Left lung (tissue), 10 donors: ENCODE data around the gene DEPDC7. TPM values are rescaled to one million over a fixed set of nuclear protein-coding genes. Genes with fewer than 3 reads are reported as not detected.

Source experiments
- ATAC-seq: fragments of 200-7000 bp; cut with Tn5 transposase; one replicate; pipeline ENCODE4 v1.9.1; 2020; ENCODE audit warnings: moderate library complexity
- DNase-seq, 4 donors: peaks; one replicate each; pipeline ENCODE4 v3.0.0-alpha.2; 2013 to 2020
- H3K27ac ChIP-seq, 2 donors: fragments of 200-600 bp; sonication (generic) in 1 of 2; one replicate each; pipeline versions ENCODE4 v1.5.0 to v1.8.0; 2020 to 2021
- H3K27me3 ChIP-seq, 2 donors: fragments of 200-600 bp; sonication (generic) in 1 of 2; one replicate each; pipeline versions ENCODE4 v1.5.0 to v1.8.0; 2020 to 2021
- H3K36me3 ChIP-seq, 2 donors: fragments of 200-600 bp; sonication (generic) in 1 of 2; one replicate each; pipeline versions ENCODE4 v1.5.0 to v1.8.0; 2020 to 2021
- H3K4me1 ChIP-seq, 2 donors: fragments of 200-600 bp; one replicate each; pipeline ENCODE4 v1.8.0; 2021
- H3K4me3 ChIP-seq, 2 donors: fragments of 200-600 bp; sonication (generic) in 1 of 2; one replicate each; pipeline versions ENCODE4 v1.5.0 to v1.8.0; 2020 to 2021; ENCODE audit warnings: mild to moderate bottlenecking in 1 of 2
- H3K9me3 ChIP-seq, 2 donors: fragments of 200-600 bp; sonication (generic) in 1 of 2; one replicate each; pipeline versions ENCODE4 v1.5.0 to v1.8.0; 2020 to 2021
- intact Hi-C, 2 donors: fragments of 100-400 bp; cut with DNase I; formaldehyde crosslinking; loops; one replicate each; pipeline versions ENCODE4 v1.11.2 to v1.14.2; 2022
- polyA plus RNA-seq, 6 donors: library from polyadenylated mRNA; unstranded; fragments of 120-200 nt; gene quantifications; one replicate each; pipeline ENCODE4 v1.2.1, GENCODE V29; 2013; ENCODE audit not compliant: insufficient read length in 6 of 6
- total RNA-seq, 2 donors: library from RNA; stranded (reverse); fragmentation: NEBNext Ultra II Directional; extraction: Animal tissue kit (Norgen Biotek cat#: 25700); gene quantifications; one replicate each; pipeline ENCODE4 v1.2.1, GENCODE V29; 2021
- TF ChIP-seq, protein P1 (sequence below), 2 donors: fragments of 200-600 bp; sonication (generic) in 1 of 2; IDR thresholded peaks; one replicate each; pipeline versions ENCODE4 v1.5.0 to v1.8.0; 2021; ENCODE audit warnings: antibody characterized with exemption in 2 of 2
- donor health status: DM: no; HTN: yes; CAD: no.
- donor health status: DM: no; HTN: no; CAD: no.

DEPDC7 gene
- total and polyA plus RNA-seq, 8 donors: 1.2 to 23.5 (median 18.5) TPM

DNA sequence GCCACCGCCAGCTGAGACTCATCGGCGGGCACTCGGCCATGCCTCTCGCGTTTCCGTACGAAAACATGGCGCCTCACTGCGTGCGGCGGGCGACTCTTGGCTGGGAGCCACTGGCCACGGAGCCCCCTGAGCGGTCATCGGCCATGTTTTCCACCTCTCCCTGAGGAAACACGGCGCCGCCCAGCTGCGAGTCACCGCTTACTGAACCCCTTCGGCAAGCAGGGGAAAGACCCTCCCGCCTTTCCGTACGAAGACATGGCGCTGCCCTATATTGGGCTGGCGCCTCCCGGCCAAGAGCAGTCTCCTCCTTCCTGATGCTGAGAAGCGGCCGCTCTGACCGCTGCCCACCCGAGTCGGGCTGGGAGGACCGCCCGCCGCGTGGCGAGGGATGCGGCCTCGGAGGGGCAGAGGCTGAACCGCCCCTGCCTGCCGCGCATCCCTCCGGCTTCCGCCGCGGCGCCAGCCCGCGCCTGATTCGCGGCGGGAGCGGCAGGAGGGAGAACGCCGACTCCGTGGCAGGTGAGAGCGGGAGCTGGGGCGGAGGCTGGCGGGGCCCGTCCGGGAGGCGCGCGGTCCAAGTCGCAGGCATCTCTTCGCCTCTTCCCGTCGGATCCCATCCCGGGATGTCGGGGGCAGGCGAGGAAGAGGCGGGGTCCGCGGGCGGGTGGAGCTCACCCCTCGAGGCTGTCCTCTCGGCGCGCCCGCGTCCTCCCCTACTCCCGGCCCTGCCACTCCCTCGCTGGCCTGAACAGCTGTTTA lies 23.8 kb downstream of the DEPDC7 start, which contains the start of gene TCP11L1:
TSS of gene TCP11L1 (plus strand) at position 299 of the 759 bp plus-strand sequence. CDS start 4,202 bp downstream, outside the sequence.
- H3K4me1 ChIP-seq: peaks cover 3 to 15% of the 10 kb centered on the region in 2 donors
- peak within 1 kb of the TSS; percentile 80 to 95 for H3K4me3 ChIP-seq
- DNase-seq: peak; percentile 94 to 97 (median 94)
- H3K27ac ChIP-seq: peak within 1 kb of the TSS; percentile 98
- no peaks in the 10 kb centered on the region for H3K9me3 ChIP-seq
- intact Hi-C loops: no loop called here
- ATAC-seq: peak; percentile 89
- H3K27me3 ChIP-seq: no peaks in the 10 kb centered on the region
- TF ChIP-seq, protein P1, sequence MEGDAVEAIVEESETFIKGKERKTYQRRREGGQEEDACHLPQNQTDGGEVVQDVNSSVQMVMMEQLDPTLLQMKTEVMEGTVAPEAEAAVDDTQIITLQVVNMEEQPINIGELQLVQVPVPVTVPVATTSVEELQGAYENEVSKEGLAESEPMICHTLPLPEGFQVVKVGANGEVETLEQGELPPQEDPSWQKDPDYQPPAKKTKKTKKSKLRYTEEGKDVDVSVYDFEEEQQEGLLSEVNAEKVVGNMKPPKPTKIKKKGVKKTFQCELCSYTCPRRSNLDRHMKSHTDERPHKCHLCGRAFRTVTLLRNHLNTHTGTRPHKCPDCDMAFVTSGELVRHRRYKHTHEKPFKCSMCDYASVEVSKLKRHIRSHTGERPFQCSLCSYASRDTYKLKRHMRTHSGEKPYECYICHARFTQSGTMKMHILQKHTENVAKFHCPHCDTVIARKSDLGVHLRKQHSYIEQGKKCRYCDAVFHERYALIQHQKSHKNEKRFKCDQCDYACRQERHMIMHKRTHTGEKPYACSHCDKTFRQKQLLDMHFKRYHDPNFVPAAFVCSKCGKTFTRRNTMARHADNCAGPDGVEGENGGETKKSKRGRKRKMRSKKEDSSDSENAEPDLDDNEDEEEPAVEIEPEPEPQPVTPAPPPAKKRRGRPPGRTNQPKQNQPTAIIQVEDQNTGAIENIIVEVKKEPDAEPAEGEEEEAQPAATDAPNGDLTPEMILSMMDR (IDR thresholded peaks at IDR 0.05): no peak
- H3K36me3 ChIP-seq: peaks cover 0 to 4% of the 10 kb centered on the region in 2 donors

- DNase-seq: peak in 1 of 4 donors; percentile 15
- intact Hi-C loops: no loop called here
- peak overlapping the region; percentile 98 for H3K27ac ChIP-seq
- peaks cover 0 to 12% of the 10 kb centered on the region in 2 donors for H3K36me3 ChIP-seq
- TF ChIP-seq, protein P1 (IDR thresholded peaks at IDR 0.05): no peak
- H3K9me3 ChIP-seq: no peaks in the 10 kb centered on the region
- ATAC-seq: no peak
- peak overlapping the region; percentile 80 to 95 for H3K4me3 ChIP-seq
- no peaks in the 10 kb centered on the region for H3K27me3 ChIP-seq
- peaks cover 3 to 15% of the 10 kb centered on the region in 2 donors for H3K4me1 ChIP-seq
Measured at GRCh38 chr11:33040033-33040861, 24.6 kb downstream of the DEPDC7 start.

- Histone ChIP-seq H3K27me3 (no peaks in the 10 kb centered on the region), H3K4me1 (peaks cover 3 to 15% of the 10 kb centered on the region in 2 donors), H3K27ac (no peak overlapping the region), H3K9me3 (no peaks in the 10 kb centered on the region), H3K4me3 (peak overlapping the region in 1 of 2 donors; percentile 95), H3K36me3 (peaks cover 0 to 18% of the 10 kb centered on the region in 2 donors)
- ATAC-seq (no peak), DNase-seq (no peak)
- intact Hi-C loops: no loop called here
- TF ChIP-seq, protein P1 (IDR thresholded peaks at IDR 0.05): no peak
Measured at GRCh38 chr11:33040862-33041453, 25.3 kb downstream of the DEPDC7 start.

GRCh38 chr11:33043221-33043830 lies 27.6 kb downstream of the DEPDC7 start:
- ATAC-seq (no peak), DNase-seq (no peak)
- H3K4me1 ChIP-seq: peaks cover 3 to 16% of the 10 kb centered on the region in 2 donors
- H3K9me3 ChIP-seq: no peaks in the 10 kb centered on the region
- TF ChIP-seq, protein P1 (IDR thresholded peaks at IDR 0.05): no peak
- peaks cover 0 to 22% of the 10 kb centered on the region in 2 donors for H3K36me3 ChIP-seq
- no peak overlapping the region for H3K4me3 ChIP-seq
- no peak overlapping the region for H3K27ac ChIP-seq
- no peaks in the 10 kb centered on the region for H3K27me3 ChIP-seq
- intact Hi-C loops: no loop called here
